ENCODE results near the gene PRDM8. TPM values are rescaled to one million over a fixed set of nuclear protein-coding genes. Genes with fewer than 3 reads are reported as not detected.

PRDM8 gene
- total and polyA plus RNA-seq, 2 of the 4 experiments (the other 2 are of a cell fraction), result 5.7 to 15.8 TPM

DNA sequence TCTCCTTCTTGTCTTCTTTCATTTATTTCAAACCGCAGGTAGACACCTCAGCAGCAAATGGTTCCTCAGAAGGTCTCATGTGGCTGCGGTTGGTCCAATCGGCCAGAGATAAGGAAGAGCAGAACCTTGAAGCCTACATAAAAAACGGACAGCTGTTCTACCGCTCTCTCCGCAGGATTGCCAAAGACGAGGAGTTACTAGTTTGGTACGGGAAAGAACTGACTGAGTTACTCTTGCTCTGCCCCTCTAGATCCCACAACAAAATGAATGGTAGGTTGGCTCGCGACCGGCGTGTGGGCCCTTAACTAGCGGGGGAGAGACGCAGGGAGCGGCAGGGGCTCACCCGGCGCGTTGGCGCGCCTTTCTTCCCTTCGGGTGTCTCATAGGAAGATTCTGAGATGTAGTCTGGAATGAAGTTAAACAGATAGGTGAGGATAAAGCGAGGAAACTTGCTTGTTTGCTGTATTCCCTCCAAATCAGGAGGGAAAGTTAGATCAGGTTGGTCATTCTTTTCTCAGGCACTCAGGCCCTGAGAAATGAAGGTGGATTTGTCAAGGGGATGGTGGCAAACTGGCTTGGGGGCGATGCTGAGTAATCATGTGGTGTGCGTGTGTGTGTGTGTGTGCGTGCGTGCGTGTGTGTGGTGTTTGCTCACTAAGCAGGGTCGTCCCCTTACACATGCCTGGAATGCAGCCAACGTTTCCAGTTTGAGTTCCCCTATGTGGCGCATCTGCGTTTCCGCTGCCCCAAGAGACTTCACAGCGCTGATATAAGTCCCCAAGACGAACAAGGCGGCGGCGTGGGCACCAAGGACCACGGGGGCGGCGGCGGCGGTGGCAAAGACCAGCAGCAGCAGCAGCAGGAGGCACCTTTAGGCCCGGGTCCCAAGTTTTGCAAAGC lies 4.2 kb downstream of the PRDM8 start (continued):
- TF ChIP-seq, protein P1, sequence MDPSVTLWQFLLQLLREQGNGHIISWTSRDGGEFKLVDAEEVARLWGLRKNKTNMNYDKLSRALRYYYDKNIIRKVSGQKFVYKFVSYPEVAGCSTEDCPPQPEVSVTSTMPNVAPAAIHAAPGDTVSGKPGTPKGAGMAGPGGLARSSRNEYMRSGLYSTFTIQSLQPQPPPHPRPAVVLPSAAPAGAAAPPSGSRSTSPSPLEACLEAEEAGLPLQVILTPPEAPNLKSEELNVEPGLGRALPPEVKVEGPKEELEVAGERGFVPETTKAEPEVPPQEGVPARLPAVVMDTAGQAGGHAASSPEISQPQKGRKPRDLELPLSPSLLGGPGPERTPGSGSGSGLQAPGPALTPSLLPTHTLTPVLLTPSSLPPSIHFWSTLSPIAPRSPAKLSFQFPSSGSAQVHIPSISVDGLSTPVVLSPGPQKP (IDR thresholded peaks at IDR 0.05; ENCODE audit: borderline replicate concordance, low read depth, low read length), result no peak
- no peak for TF ChIP-seq FOS (IDR thresholded peaks at IDR 0.05; ENCODE audit: low read depth, low read length)
- TF ChIP-seq NFE2L2 (IDR thresholded peaks at IDR 0.05; ENCODE audit: low read depth, low read length), result no peak
